BJ (cell line): ENCODE measurements around the gene EIF3F. TPM values are rescaled to one million over a fixed set of nuclear protein-coding genes. Genes with fewer than 3 reads are reported as not detected.

Experiments used
- CTCF ChIA-PET: fragments of 350-600 bp; formaldehyde crosslinking; extraction: SDS; loops from one replicate; lab custom pipeline; 2021; ENCODE audit warnings: antibody characterized with exemption, inconsistent platforms; lab: Yijun Ruan, JAX
- POLR2A ChIA-PET: fragments of 300-600 bp; sonication (Branson Sonifier 250); formaldehyde crosslinking; extraction: SDS; loops from one replicate; lab custom pipeline; 2021; ENCODE audit warnings: antibody characterized with exemption; lab: Charles Lee
- DNase-seq: peaks from one replicate; pipeline ENCODE4 v3.0.0-alpha.2; 2011; ENCODE audit warnings: low read depth
- H3K27me3 ChIP-seq: 2 replicates; pipeline ENCODE4 v1.6.0; 2011; ENCODE audit warnings: low read length; ENCODE audit not compliant: control insufficient read depth, insufficient read depth
- H3K36me3 ChIP-seq: 2 replicates; pipeline ENCODE4 v1.5.1; 2011; ENCODE audit warnings: low read length; ENCODE audit not compliant: control insufficient read depth, insufficient read depth
- H3K4me3 ChIP-seq: 2 replicates; pipeline ENCODE4 v1.5.1; 2011; ENCODE audit warnings: low read depth, mild to moderate bottlenecking, control low read depth, low read length
- polyA plus RNA-seq: library from polyadenylated mRNA; depleted of rRNA; stranded (reverse); fragments of >200 nt; gene quantifications from 2 replicates; pipeline ENCODE4 v1.2.3, GENCODE V29; 2011
- TF ChIP-seq, protein P1 (sequence below): IDR thresholded peaks from 2 replicates; pipeline ENCODE4 v1.5.1; 2011; ENCODE audit warnings: low read depth, mild to moderate bottlenecking, control low read depth, inconsistent platforms, low read length, moderate library complexity; ENCODE audit not compliant: insufficient read depth

Gene EIF3F
- polyA plus RNA-seq, 1 experiment: 218 TPM

DNA sequence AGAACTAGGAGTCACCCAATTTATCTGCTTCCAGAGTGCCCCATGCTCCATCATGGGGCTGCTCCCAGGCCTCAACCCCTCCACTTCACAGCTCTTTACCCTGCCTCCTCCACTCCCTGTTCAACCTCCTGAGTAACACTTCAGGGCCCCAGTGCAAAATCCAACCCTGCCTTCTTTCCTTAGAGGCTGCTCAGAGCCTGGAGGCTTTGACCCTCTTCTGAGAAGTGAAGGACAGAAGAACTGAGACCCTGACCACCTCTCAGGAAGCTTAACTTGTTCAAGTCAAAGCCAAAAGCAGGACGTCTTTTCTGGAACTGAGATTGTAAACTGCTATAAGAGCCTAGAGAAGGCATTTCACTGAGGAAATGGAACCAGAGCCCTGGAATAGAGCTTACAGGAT lies 15.5 kb downstream of the EIF3F start:
- ChIA-PET CTCF (interaction anchor here (1.0 to 16.2 kb wide), 5 partner anchors 9 to 110 kb away, joined by 3 to 710 read pairs (median 4); partner anchors contain the start of gene EIF3F), POLR2A (no interaction called here)
- peaks cover 4% of the 10 kb centered on the region; the same call in 1 of the 2 replicates for H3K36me3 ChIP-seq
- H3K4me3 ChIP-seq: no peak overlapping the region
- no peaks in the 10 kb centered on the region for H3K27me3 ChIP-seq
- DNase-seq: no peak
- TF ChIP-seq, protein P1, sequence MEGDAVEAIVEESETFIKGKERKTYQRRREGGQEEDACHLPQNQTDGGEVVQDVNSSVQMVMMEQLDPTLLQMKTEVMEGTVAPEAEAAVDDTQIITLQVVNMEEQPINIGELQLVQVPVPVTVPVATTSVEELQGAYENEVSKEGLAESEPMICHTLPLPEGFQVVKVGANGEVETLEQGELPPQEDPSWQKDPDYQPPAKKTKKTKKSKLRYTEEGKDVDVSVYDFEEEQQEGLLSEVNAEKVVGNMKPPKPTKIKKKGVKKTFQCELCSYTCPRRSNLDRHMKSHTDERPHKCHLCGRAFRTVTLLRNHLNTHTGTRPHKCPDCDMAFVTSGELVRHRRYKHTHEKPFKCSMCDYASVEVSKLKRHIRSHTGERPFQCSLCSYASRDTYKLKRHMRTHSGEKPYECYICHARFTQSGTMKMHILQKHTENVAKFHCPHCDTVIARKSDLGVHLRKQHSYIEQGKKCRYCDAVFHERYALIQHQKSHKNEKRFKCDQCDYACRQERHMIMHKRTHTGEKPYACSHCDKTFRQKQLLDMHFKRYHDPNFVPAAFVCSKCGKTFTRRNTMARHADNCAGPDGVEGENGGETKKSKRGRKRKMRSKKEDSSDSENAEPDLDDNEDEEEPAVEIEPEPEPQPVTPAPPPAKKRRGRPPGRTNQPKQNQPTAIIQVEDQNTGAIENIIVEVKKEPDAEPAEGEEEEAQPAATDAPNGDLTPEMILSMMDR: no peak

- CTCF ChIA-PET: interaction anchor here (1.0 to 16.2 kb wide), 5 partner anchors 9 to 111 kb away, joined by 3 to 710 read pairs (median 4); partner anchors contain the start of gene EIF3F
- POLR2A ChIA-PET: no interaction called here
Measured at GRCh38 chr11:8003187-8003586, 16.1 kb downstream of the EIF3F start.

GRCh38 chr11:8004008-8004407 lies 16.9 kb downstream of the EIF3F start:
- Histone ChIP-seq H3K36me3 (no peaks in the 10 kb centered on the region), H3K4me3 (no peak overlapping the region), H3K27me3 (no peaks in the 10 kb centered on the region)
- TF ChIP-seq, protein P1: no peak
- no peak for DNase-seq
- POLR2A ChIA-PET: no interaction called here
- CTCF ChIA-PET: interaction anchor here (0.6 to 16.2 kb wide), 5 partner anchors 10 to 259 kb away, joined by 3 to 710 read pairs (median 4); partner anchors contain the start of gene LMO1

More at GRCh38 chr11:8003187-8003586, 16.1 kb downstream of the EIF3F start:
- H3K4me3 ChIP-seq: no peak overlapping the region
- DNase-seq: no peak
- TF ChIP-seq, protein P1: no peak
- H3K36me3 ChIP-seq: peaks cover 2% of the 10 kb centered on the region; the same call in 1 of the 2 replicates
- H3K27me3 ChIP-seq: no peaks in the 10 kb centered on the region

DNA sequence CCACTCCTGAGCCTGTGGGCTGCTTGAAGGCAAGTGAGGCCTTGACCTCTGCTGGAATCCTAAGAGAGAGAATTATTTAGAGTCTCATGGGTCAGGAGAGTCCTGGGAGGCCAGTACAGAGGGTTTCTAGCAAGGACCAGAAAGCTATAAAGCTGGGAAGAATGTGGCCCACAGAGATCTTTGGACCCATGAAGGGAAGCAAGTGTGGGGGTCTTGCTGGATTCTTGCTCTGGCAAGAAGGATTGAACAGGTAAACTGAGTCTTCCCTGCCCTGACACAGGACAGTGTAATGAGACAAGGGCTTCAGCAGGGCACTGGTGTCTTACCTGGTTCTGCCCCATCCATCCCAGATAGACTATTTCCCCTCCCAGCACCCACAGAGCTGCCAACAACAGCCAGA lies 18.4 kb downstream of the EIF3F start:
- Histone ChIP-seq H3K36me3 (no peaks in the 10 kb centered on the region), H3K27me3 (no peaks in the 10 kb centered on the region), H3K4me3 (no peak overlapping the region)
- TF ChIP-seq, protein P1: no peak
- POLR2A ChIA-PET: no interaction called here
- CTCF ChIA-PET: interaction anchor here (0.9 to 16.2 kb wide), 16 partner anchors 10 to 907 kb away, joined by 3 to 710 read pairs (median 9); no protein-coding TSS in a partner anchor
- DNase-seq: no peak

DNA sequence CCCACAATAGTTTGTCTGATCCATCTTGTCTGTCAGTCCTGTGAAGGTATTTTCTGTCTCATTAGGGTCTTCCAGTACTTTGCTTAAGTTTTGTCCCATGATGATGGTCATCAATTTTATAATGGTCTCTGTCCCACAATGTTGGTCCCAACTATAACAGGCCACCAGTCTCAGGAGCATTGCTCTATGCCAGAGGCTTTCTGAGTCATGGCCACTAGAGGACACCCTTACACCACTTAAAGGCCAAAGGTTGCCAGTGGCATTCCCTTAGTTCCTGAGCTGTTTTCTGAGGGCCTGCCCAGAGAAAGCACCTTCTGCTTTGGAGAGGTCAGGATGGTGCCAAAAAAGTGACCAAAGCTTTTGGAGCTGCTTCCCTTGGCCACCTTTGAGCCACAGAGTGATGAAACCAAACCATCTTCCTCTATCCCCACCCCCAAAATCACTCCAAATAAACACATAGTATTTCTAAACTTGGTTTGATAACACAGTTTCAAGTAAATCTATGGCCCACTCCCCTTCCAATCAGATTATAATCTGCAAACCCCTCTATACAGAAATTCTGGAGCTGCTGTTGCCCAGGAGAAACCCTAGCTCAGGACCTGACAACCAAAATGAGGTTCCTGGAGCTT lies 19.3 kb downstream of the EIF3F start:
- POLR2A ChIA-PET: interaction anchor here (0.5 to 1.1 kb wide), 2 partner anchors 19 to 93 kb away, joined by 3 to 6 read pairs; partner anchors contain the start of gene EIF3F
- DNase-seq: no peak
- no peak overlapping the region for H3K4me3 ChIP-seq
- no peaks in the 10 kb centered on the region for H3K36me3 ChIP-seq
- TF ChIP-seq, protein P1: peak; percentile 93
- CTCF ChIA-PET: interaction anchor here (0.6 to 16.2 kb wide), 31 partner anchors 9 to 908 kb away, joined by 3 to 710 read pairs (median 5); partner anchors contain the start of gene EIF3F
- no peaks in the 10 kb centered on the region for H3K27me3 ChIP-seq
